Endothelial cell of umbilical vein (primary cell): ENCODE results near the gene MTARC2. TPM values are rescaled to one million over a fixed set of nuclear protein-coding genes. Genes with fewer than 3 reads are reported as not detected.

Source experiments
- BruUV-seq: library from RNA; stranded (reverse); fragments of 400-500 nt; replicated peaks from 2 replicates; lab custom pipeline; 2021; lab: Mats Ljungman, UMichigan
- CTCF ChIA-PET: fragments of 300-600, 350-600 bp; sonication (Branson Sonifier 250); formaldehyde crosslinking; loops from one replicate; lab custom pipeline; 2021; ENCODE audit warnings: antibody characterized with exemption, inconsistent platforms; lab: Charles Lee
- POLR2A ChIA-PET: fragments of 300-600, 350-600 bp; sonication (Branson Sonifier 250); formaldehyde crosslinking; loops from one replicate; lab custom pipeline; 2021; ENCODE audit warnings: antibody characterized with exemption, inconsistent platforms; lab: Charles Lee
- DNase-seq: peaks from one replicate; pipeline ENCODE4 v3.0.0-alpha.2; 2011; ENCODE audit warnings: low read depth, low spot score
- FAIRE-seq: peaks from 2 replicates; lab custom pipeline; 2011; peaks lifted over from hg19 to GRCh38; lab: Jason Lieb, UNC
- H2AFZ ChIP-seq: 2 replicates; pipeline ENCODE4 v1.6.0; 2012; ENCODE audit warnings: low read depth, low read length, control low read depth, inconsistent platforms
- H3K27ac ChIP-seq: 2 replicates; pipeline ENCODE4 v1.5.1; 2011; ENCODE audit warnings: low read depth, mild to moderate bottlenecking, control low read depth, low read length, moderate library complexity; ENCODE audit not compliant: insufficient read depth
- H3K27me3 ChIP-seq, 2 experiments: 2 replicates each; pipeline versions ENCODE4 v1.6.0 to v1.6.1; 2011; ENCODE audit warnings: low read length in 2 of 2, mixed read lengths in 1 of 2; ENCODE audit not compliant: control insufficient read depth in 2 of 2, insufficient read depth in 2 of 2
- H3K36me3 ChIP-seq, 2 experiments: 2 replicates in 1 of 2; 3 replicates in 1 of 2; pipeline ENCODE4 v1.5.1; 2011; ENCODE audit warnings: low read length in 2 of 2, mild to moderate bottlenecking in 1 of 2, moderate library complexity in 1 of 2; ENCODE audit not compliant: control insufficient read depth in 2 of 2, insufficient read depth in 2 of 2; ENCODE audit errors: extremely low read depth in 1 of 2
- H3K4me1 ChIP-seq: 3 replicates; pipeline ENCODE4 v1.5.1; 2011; ENCODE audit warnings: mild to moderate bottlenecking, low read length; ENCODE audit not compliant: control insufficient read depth, insufficient read depth; ENCODE audit errors: extremely low read depth
- H3K4me2 ChIP-seq: 2 replicates; pipeline ENCODE4 v1.6.1; 2011; ENCODE audit warnings: low read length, control low read depth, mixed read lengths; ENCODE audit not compliant: insufficient read depth
- H3K4me3 ChIP-seq, 3 experiments: fragments of 200-600 bp in 1 of 3; sonication (generic), shearing (Covaris generic) in 1 of 3; replicated peaks in 1 of 3; 2 replicates each; pipeline ENCODE4 v1.5.1; 2011 to 2016; ENCODE audit warnings: control low read depth in 3 of 3, low read length in 3 of 3, mild to moderate bottlenecking in 2 of 3, inconsistent platforms in 1 of 3, low read depth in 1 of 3, moderate library complexity in 1 of 3; ENCODE audit not compliant: insufficient read depth in 1 of 3
- H3K79me2 ChIP-seq: 2 replicates; pipeline ENCODE4 v1.6.0; 2012; ENCODE audit warnings: low read length, inconsistent platforms; ENCODE audit not compliant: control insufficient read depth, insufficient read depth
- H3K9ac ChIP-seq: replicated peaks from 2 replicates; pipeline ENCODE3; 2011; ENCODE audit warnings: low read length, control low read depth; ENCODE audit not compliant: insufficient read depth; ENCODE audit errors: extremely low read depth
- H3K9me1 ChIP-seq: replicated peaks from 3 replicates; pipeline ENCODE4 v1.6.0; 2011; ENCODE audit warnings: mild to moderate bottlenecking, low read length; ENCODE audit not compliant: control insufficient read depth, insufficient read depth; ENCODE audit errors: extremely low read depth
- H3K9me3 ChIP-seq: replicated peaks from 2 replicates; pipeline ENCODE4 v1.5.1; 2012; ENCODE audit warnings: low read length, inconsistent platforms; ENCODE audit not compliant: control insufficient read depth, insufficient read depth
- H4K20me1 ChIP-seq: replicated peaks from 2 replicates; pipeline ENCODE3; 2011; ENCODE audit warnings: mild to moderate bottlenecking, low read length; ENCODE audit not compliant: control insufficient read depth, insufficient read depth; ENCODE audit errors: extremely low read depth
- CTCF ChIP-seq, 2 donors: IDR thresholded peaks; 1 replicate in 1 of 2; 2 replicates in 1 of 2; pipeline ENCODE4 v1.5.1; 2011; ENCODE audit warnings: low read length in 2 of 2, mild to moderate bottlenecking in 2 of 2, moderate library complexity in 2 of 2, control low read depth in 1 of 2, inconsistent platforms in 1 of 2, low read depth in 1 of 2; ENCODE audit not compliant: insufficient read depth in 1 of 2; ENCODE audit errors: extremely low read depth in 1 of 2
- EZH2 ChIP-seq: IDR thresholded peaks from 2 replicates; pipeline ENCODE4 v1.6.1; 2012; ENCODE audit warnings: borderline replicate concordance, low read depth, mild to moderate bottlenecking, moderate library complexity, low read length, inconsistent platforms; ENCODE audit not compliant: severe bottlenecking
- FOS ChIP-seq: IDR thresholded peaks from 2 replicates; pipeline ENCODE4 v1.6.1; 2011; ENCODE audit warnings: mild to moderate bottlenecking, low read length, moderate library complexity, borderline replicate concordance; ENCODE audit not compliant: insufficient read depth
- GATA2 ChIP-seq: IDR thresholded peaks from 2 replicates; pipeline ENCODE4 v1.7.0; 2011; ENCODE audit warnings: low read depth, mild to moderate bottlenecking, moderate library complexity, mixed read lengths, low read length; ENCODE audit not compliant: insufficient read length, insufficient read depth
- JUN ChIP-seq: IDR thresholded peaks from 2 replicates; pipeline ENCODE4 v1.6.1; 2011; ENCODE audit warnings: borderline replicate concordance, low read depth; ENCODE audit not compliant: insufficient read length, insufficient read depth
- MAX ChIP-seq: IDR thresholded peaks from 2 replicates; pipeline ENCODE4 v1.6.1; 2011; ENCODE audit not compliant: insufficient read depth, insufficient read length
- MYC ChIP-seq: IDR thresholded peaks from one replicate; pipeline ENCODE4 v1.6.1; 2011; ENCODE audit warnings: mild to moderate bottlenecking, low read depth, low read length
- POLR2A ChIP-seq: IDR thresholded peaks from 2 replicates; pipeline ENCODE4 v1.6.1; 2012; ENCODE audit warnings: low read depth, mild to moderate bottlenecking, control low read depth, low read length
- POLR2AphosphoS5 ChIP-seq: IDR thresholded peaks from 2 replicates; pipeline ENCODE4 v1.6.1; 2012; ENCODE audit warnings: low read depth, mild to moderate bottlenecking, control low read depth, low read length, moderate library complexity; ENCODE audit not compliant: insufficient read depth
- dilution Hi-C: fragments of 300-500 bp; cut with MboI; formaldehyde crosslinking; loops from one replicate; pipeline ENCODE4 v1.15.0; 2019; ENCODE audit warnings: low sequenced_read_pairs; ENCODE audit not compliant: extremely low pct_ligation_motif_present
- intact Hi-C: fragments of 100-400 bp; cut with micrococcal nuclease; formaldehyde crosslinking; loops from one replicate; pipeline ENCODE4 v1.10.0; 2022
- polyA plus RNA-seq, 4 experiments: library from polyadenylated mRNA; depleted of rRNA in 3 of 4; stranded (reverse) in 3 of 4; unstranded in 1 of 4; fragments of >200 nt; gene quantifications; 2 replicates each; pipeline versions ENCODE4 v1.2.1 to v1.2.3, GENCODE V29; 2011 to 2012; ENCODE audit warnings: missing spikeins in 1 of 4
- total RNA-seq: library from RNA; stranded (reverse); gene quantifications from 2 replicates; pipeline ENCODE4 v1.2.3, GENCODE V29; 2021

Gene MTARC2
- total and polyA plus RNA-seq, 2 donors (not counting 3 experiments of a cell fraction or from before 2014, with no cell fraction given), result 9.8 to 14.1 TPM

- peaks cover 12% of the 10 kb centered on the region for H3K4me1 ChIP-seq
- H3K9ac ChIP-seq, result no peak overlapping the region
- H4K20me1 ChIP-seq, result no peaks in the 10 kb centered on the region
- no TSS peak for BruUV-seq
- ChIA-PET POLR2A (no interaction called here), CTCF (interaction anchor here (0.9 to 7.3 kb wide), 6 partner anchors 11 to 508 kb away, joined by 3 to 66 read pairs (median 4); no protein-coding TSS in a partner anchor)
- dilution Hi-C loops, result no loop called here
- TF ChIP-seq EZH2 (no peak), MAX (no peak), GATA2 (no peak), JUN (no peak), FOS (no peak), MYC (no peak), POLR2AphosphoS5 (no peak), POLR2A (no peak), CTCF (IDR thresholded peaks at IDR 0.05; ENCODE audit: extremely low read depth in 1 of 2, insufficient read depth in 1 of 2, low read depth in 1 of 2, low read length in 2 of 2) (no peak)
- H3K4me2 ChIP-seq, result no peak overlapping the region
- intact Hi-C loops, result no loop called here
- no peaks in the 10 kb centered on the region for H3K27me3 ChIP-seq
- no peaks in the 10 kb centered on the region for H3K9me1 ChIP-seq
- no peaks in the 10 kb centered on the region for H3K9me3 ChIP-seq
- H3K4me3 ChIP-seq, result no peak overlapping the region
- no peaks in the 10 kb centered on the region for H3K36me3 ChIP-seq
- no peaks in the 10 kb centered on the region for H3K79me2 ChIP-seq
- no peak overlapping the region for H3K27ac ChIP-seq
- no peak for FAIRE-seq
- no peak for DNase-seq
- no peak overlapping the region for H2AFZ ChIP-seq
Measured at GRCh38 chr1:220788900-220789299, 40.8 kb downstream of the MTARC2 start.
